CD4-positive, CD25-positive, alpha-beta regulatory T cell (primary cell): ENCODE measurements around the gene ACACA. TPM values are rescaled to one million over a fixed set of nuclear protein-coding genes. Genes with fewer than 3 reads are reported as not detected.
A peak's percentile ranks its signal among the peaks of the same experiment; 100 is the strongest.
"Not testable (repeated sequence)": the region's sequence is repeated elsewhere in the genome, so short reads cannot be mapped to it uniquely, and the experiment has no call there.

ENCODE experiments used
- ATAC-seq, 2 donors: fragments of 150-1000 bp; cut with Tn5 transposase; one replicate each; pipeline ENCODE4 v1.10.0; 2021; ENCODE audit warnings: low read depth in 2 of 2, moderate number of reproducible peaks in 2 of 2, moderate library complexity in 1 of 2
- DNase-seq, 3 donors: peaks; one replicate each; pipeline versions ENCODE4 v3.0.0 to v3.0.0-alpha.2; 2012 to 2022; ENCODE audit warnings: mixed read lengths in 1 of 3
- H3K27ac ChIP-seq: one replicate; pipeline ENCODE4 v1.7.0; 2013; ENCODE audit warnings: mild to moderate bottlenecking, low read length; ENCODE audit not compliant: insufficient read depth, poor library complexity, severe bottlenecking
- H3K27me3 ChIP-seq: one replicate; pipeline ENCODE4 v1.7.0; 2013; ENCODE audit warnings: low read length; ENCODE audit not compliant: control insufficient read depth, insufficient read depth
- H3K36me3 ChIP-seq: one replicate; pipeline ENCODE4 v1.7.0; 2013; ENCODE audit warnings: mild to moderate bottlenecking, low read length, moderate library complexity; ENCODE audit not compliant: control insufficient read depth, insufficient read depth
- H3K4me1 ChIP-seq: 2 replicates; pipeline ENCODE4 v1.7.0; 2013; ENCODE audit warnings: mild to moderate bottlenecking, low read length; ENCODE audit not compliant: insufficient read depth, control insufficient read depth, poor library complexity, severe bottlenecking
- H3K4me3 ChIP-seq: one replicate; pipeline ENCODE4 v1.7.0; 2013; ENCODE audit warnings: low read depth, mild to moderate bottlenecking, low read length, moderate library complexity
- H3K9me3 ChIP-seq, 2 experiments: 1 replicate in 1 of 2; 2 replicates in 1 of 2; pipeline ENCODE4 v1.7.0; 2013; ENCODE audit warnings: low read length in 2 of 2, mild to moderate bottlenecking in 1 of 2, moderate library complexity in 1 of 2; ENCODE audit not compliant: control insufficient read depth in 2 of 2
- H3K27ac Mint-ChIP-seq, 3 donors: one replicate each; pipeline ENCODE4 v1.8.0; 2020 to 2022; ENCODE audit warnings: mild to moderate bottlenecking in 3 of 3, mixed read lengths in 3 of 3, moderate library complexity in 2 of 3
- H3K27me3 Mint-ChIP-seq: one replicate; pipeline ENCODE4 v1.8.0; 2022; ENCODE audit warnings: mild to moderate bottlenecking, mixed read lengths
- H3K36me3 Mint-ChIP-seq: one replicate; pipeline ENCODE4 v1.8.0; 2020; ENCODE audit warnings: mixed read lengths
- H3K4me1 Mint-ChIP-seq, 4 donors: one replicate each; pipeline ENCODE4 v1.8.0; 2020 to 2022; ENCODE audit warnings: mixed read lengths in 4 of 4, mild to moderate bottlenecking in 1 of 4
- H3K4me3 Mint-ChIP-seq, 4 donors: one replicate each; pipeline ENCODE4 v1.8.0; 2020 to 2022; ENCODE audit warnings: mild to moderate bottlenecking in 4 of 4, mixed read lengths in 4 of 4, moderate library complexity in 3 of 4
- H3K9me3 Mint-ChIP-seq, 7 donors: one replicate each; pipeline ENCODE4 v1.8.0; 2020 to 2022; ENCODE audit warnings: mixed read lengths in 7 of 7, mild to moderate bottlenecking in 3 of 7, moderate library complexity in 2 of 7
- polyA plus RNA-seq, 4 donors: library from polyadenylated mRNA; unstranded; fragments of 300-500 nt; fragmentation: Illumina TruSeq; gene quantifications; one replicate each; pipeline ENCODE4 v1.2.3, GENCODE V29; 2021
- total RNA-seq: library from RNA; stranded (reverse); gene quantifications from one replicate; pipeline ENCODE4 v1.2.3, GENCODE V29; 2022

ACACA gene
- total and polyA plus RNA-seq, 5 donors from 2014 or later = 7.4 to 42.9 (median 9.6) TPM

- Mint-ChIP-seq H3K4me1 (peaks cover 13 to 17% (median 14%) of the 10 kb centered on the region in 4 donors), H3K27ac (peak overlapping the region in 2 of 3 donors; percentile 24 to 89), H3K27me3 (no peaks in the 10 kb centered on the region), H3K36me3 (peaks cover 22% of the 10 kb centered on the region), H3K9me3 (peaks cover 0 to 1% (median 0%) of the 10 kb centered on the region in 7 donors), H3K4me3 (peak overlapping the region in 3 of 4 donors; percentile 7 to 87 (median 70))
- H3K9me3 ChIP-seq = no peaks in the 10 kb centered on the region
- H3K36me3 ChIP-seq = peaks cover 3% of the 10 kb centered on the region
- H3K27me3 ChIP-seq = no peaks in the 10 kb centered on the region
- H3K4me1 ChIP-seq = no peaks in the 10 kb centered on the region
- no peak overlapping the region for H3K27ac ChIP-seq
- no peak for ATAC-seq
- peak in 1 of 3 donors; percentile 28 for DNase-seq
- peak overlapping the region; percentile 55 for H3K4me3 ChIP-seq
These were observed 260.3 kb downstream of the ACACA start for GRCh38 chr17:37146086-37147064.

- Histone ChIP-seq H3K4me3 (no peak overlapping the region), H3K27ac (no peak overlapping the region), H3K36me3 (peaks cover 3% of the 10 kb centered on the region), H3K9me3 (no peaks in the 10 kb centered on the region), H3K4me1 (no peaks in the 10 kb centered on the region), H3K27me3 (no peaks in the 10 kb centered on the region)
- Mint-ChIP-seq H3K9me3 (peaks cover 0 to 1% (median 0%) of the 10 kb centered on the region in 7 donors), H3K27me3 (no peaks in the 10 kb centered on the region), H3K4me3 (no peak overlapping the region), H3K27ac (no peak overlapping the region), H3K36me3 (peaks cover 26% of the 10 kb centered on the region), H3K4me1 (peaks cover 13 to 17% (median 13%) of the 10 kb centered on the region in 4 donors)
- ATAC-seq (no peak), DNase-seq (no peak)
These were observed 262.4 kb downstream of the ACACA start for GRCh38 chr17:37144075-37144701.

GRCh38 chr17:37143558-37143957 lies 263.1 kb downstream of the ACACA start:
- not testable (repeated sequence) for H3K4me3 ChIP-seq, H3K4me1 ChIP-seq, H3K27me3 Mint-ChIP-seq, H3K27ac ChIP-seq, H3K9me3 Mint-ChIP-seq, DNase-seq, ATAC-seq, H3K36me3 ChIP-seq, H3K4me3 Mint-ChIP-seq, H3K9me3 ChIP-seq, H3K27ac Mint-ChIP-seq, H3K27me3 ChIP-seq
- Mint-ChIP-seq H3K4me1 (peaks cover 9 to 17% (median 13%) of the 10 kb centered on the region in 4 donors), H3K36me3 (peaks cover 32% of the 10 kb centered on the region)

GRCh38 chr17:37142294-37142896 lies 264.2 kb downstream of the ACACA start:
- Mint-ChIP-seq H3K9me3 (peaks cover 0 to 4% (median 0%) of the 10 kb centered on the region in 7 donors), H3K4me3 (no peak overlapping the region), H3K27me3 (no peaks in the 10 kb centered on the region), H3K4me1 (peaks cover 8 to 12% (median 9%) of the 10 kb centered on the region in 4 donors), H3K27ac (no peak overlapping the region), H3K36me3 (peaks cover 33% of the 10 kb centered on the region)
- ATAC-seq (no peak), DNase-seq (no peak)
- H3K9me3 ChIP-seq = no peaks in the 10 kb centered on the region
- no peaks in the 10 kb centered on the region for H3K4me1 ChIP-seq
- H3K27me3 ChIP-seq = no peaks in the 10 kb centered on the region
- no peak overlapping the region for H3K27ac ChIP-seq
- H3K36me3 ChIP-seq = peaks cover 3% of the 10 kb centered on the region
- H3K4me3 ChIP-seq = no peak overlapping the region

- no peaks in the 10 kb centered on the region for H3K36me3 ChIP-seq
- peaks cover 0 to 4% (median 0%) of the 10 kb centered on the region in 7 donors for H3K9me3 Mint-ChIP-seq
- H3K4me1 Mint-ChIP-seq = peaks cover 0 to 6% (median 0%) of the 10 kb centered on the region in 4 donors
- no peaks in the 10 kb centered on the region for H3K27me3 Mint-ChIP-seq
- H3K4me1 ChIP-seq = no peaks in the 10 kb centered on the region
- ATAC-seq (no peak), DNase-seq (no peak)
- peaks cover 24% of the 10 kb centered on the region for H3K36me3 Mint-ChIP-seq
- no peaks in the 10 kb centered on the region for H3K9me3 ChIP-seq
- no peak overlapping the region for H3K4me3 Mint-ChIP-seq
- H3K27ac Mint-ChIP-seq = peak overlapping the region in 1 of 3 donors; percentile 8
- no peak overlapping the region for H3K4me3 ChIP-seq
- H3K27me3 ChIP-seq = no peaks in the 10 kb centered on the region
- no peak overlapping the region for H3K27ac ChIP-seq
These were observed 268.0 kb downstream of the ACACA start for GRCh38 chr17:37138571-37139120.

GRCh38 chr17:37137906-37138514 lies 268.6 kb downstream of the ACACA start:
- Histone ChIP-seq H3K27ac (no peak overlapping the region), H3K4me3 (no peak overlapping the region), H3K9me3 (no peaks in the 10 kb centered on the region), H3K4me1 (no peaks in the 10 kb centered on the region), H3K27me3 (no peaks in the 10 kb centered on the region), H3K36me3 (no peaks in the 10 kb centered on the region)
- H3K4me3 Mint-ChIP-seq = peak overlapping the region in 1 of 4 donors; percentile 39
- ATAC-seq (no peak), DNase-seq (no peak)
- no peak overlapping the region for H3K27ac Mint-ChIP-seq
- H3K9me3 Mint-ChIP-seq = peaks cover 0 to 3% (median 0%) of the 10 kb centered on the region in 7 donors
- no peaks in the 10 kb centered on the region for H3K27me3 Mint-ChIP-seq
- peaks cover 22% of the 10 kb centered on the region for H3K36me3 Mint-ChIP-seq
- H3K4me1 Mint-ChIP-seq = peaks cover 0 to 6% (median 0%) of the 10 kb centered on the region in 4 donors

GRCh38 chr17:37137070-37137610 lies 269.5 kb downstream of the ACACA start:
- H3K4me1 Mint-ChIP-seq = peaks cover 0 to 6% (median 0%) of the 10 kb centered on the region in 4 donors
- Histone ChIP-seq H3K36me3 (no peaks in the 10 kb centered on the region), H3K27ac (no peak overlapping the region), H3K27me3 (no peaks in the 10 kb centered on the region), H3K4me3 (no peak overlapping the region), H3K4me1 (no peaks in the 10 kb centered on the region), H3K9me3 (no peaks in the 10 kb centered on the region)
- H3K4me3 Mint-ChIP-seq = no peak overlapping the region
- no peak for DNase-seq
- no peak for ATAC-seq
- peaks cover 0 to 3% (median 0%) of the 10 kb centered on the region in 7 donors for H3K9me3 Mint-ChIP-seq
- peaks cover 20% of the 10 kb centered on the region for H3K36me3 Mint-ChIP-seq
- H3K27ac Mint-ChIP-seq = no peak overlapping the region
- H3K27me3 Mint-ChIP-seq = no peaks in the 10 kb centered on the region
